T47D (cell line): ENCODE results near the gene PKD1L1.

ENCODE experiments used
- DNase-seq, 2 experiments: peaks; one replicate each; pipeline versions ENCODE4 v3.0.0 to v3.0.0-alpha.2; 2011 to 2012; ENCODE audit warnings: low read depth in 1 of 2, low spot score in 1 of 2
- JUND ChIP-seq: IDR thresholded peaks from 2 replicates; pipeline ENCODE4 v1.6.1; 2012; ENCODE audit warnings: low read depth
- in situ Hi-C: cut with HindIII; loops from 2 replicates; pipeline ENCODE4 v1.10.0; 2016; ENCODE audit warnings: low sequenced_read_pairs, low pct_unique_long_range_greater_than_20kb

Gene PKD1L1

GRCh38 chr7:47846138-47846836 is 102.0 kb downstream of the PKD1L1 start:
- no peak for TF ChIP-seq JUND
- in situ Hi-C loops = no loop called here
- peak; percentile 37 to 59 for DNase-seq

- no peak for DNase-seq
- in situ Hi-C loops = no loop called here
- no peak for TF ChIP-seq JUND
Observed at GRCh38 chr7:47844311-47844710, 104.0 kb downstream of the PKD1L1 start.

- no peak for TF ChIP-seq JUND
- DNase-seq = no peak
- in situ Hi-C loops = no loop called here
Observed at GRCh38 chr7:47843291-47843690, 105.0 kb downstream of the PKD1L1 start.

GRCh38 chr7:47839381-47839780 is 108.9 kb downstream of the PKD1L1 start:
- no peak for DNase-seq
- in situ Hi-C loops = no loop called here
- no peak for TF ChIP-seq JUND

- no peak for TF ChIP-seq JUND
- in situ Hi-C loops = no loop called here
- DNase-seq = no peak
Observed at GRCh38 chr7:47837826-47838225, 110.4 kb downstream of the PKD1L1 start.

GRCh38 chr7:47836503-47837202 is 111.6 kb downstream of the PKD1L1 start:
- no peak for TF ChIP-seq JUND
- in situ Hi-C loops = no loop called here

GRCh38 chr7:47836080-47836479 is 112.2 kb downstream of the PKD1L1 start:
- DNase-seq = no peak
- in situ Hi-C loops = no loop called here
- no peak for TF ChIP-seq JUND

More at GRCh38 chr7:47836503-47837202, 111.6 kb downstream of the PKD1L1 start:
- DNase-seq = no peak

- no peak for TF ChIP-seq JUND
- no peak for DNase-seq
- in situ Hi-C loops = no loop called here
Observed at GRCh38 chr7:47833211-47833610, 115.1 kb downstream of the PKD1L1 start.

- in situ Hi-C loops = no loop called here
- DNase-seq = no peak
- no peak for TF ChIP-seq JUND
Observed at GRCh38 chr7:47832105-47832715, 116.1 kb downstream of the PKD1L1 start.

- in situ Hi-C loops = no loop called here
- no peak for DNase-seq
- TF ChIP-seq JUND = no peak
Observed at GRCh38 chr7:47830015-47830414, 118.3 kb downstream of the PKD1L1 start.

GRCh38 chr7:47827871-47828270 is 120.4 kb downstream of the PKD1L1 start:
- no peak for TF ChIP-seq JUND
- no peak for DNase-seq
- in situ Hi-C loops = no loop called here

- in situ Hi-C loops = no loop called here
- no peak for DNase-seq
- TF ChIP-seq JUND = no peak
Observed at GRCh38 chr7:47827351-47827756, 120.9 kb downstream of the PKD1L1 start.

GRCh38 chr7:47826754-47827153 is 121.5 kb downstream of the PKD1L1 start:
- TF ChIP-seq JUND = no peak
- no peak for DNase-seq
- in situ Hi-C loops = no loop called here

GRCh38 chr7:47819607-47819920 is 128.7 kb downstream of the PKD1L1 start:
- DNase-seq = no peak
- TF ChIP-seq JUND = no peak
- in situ Hi-C loops = no loop called here
